Bronchial epithelial cell (primary cell): Measurements from ENCODE around the gene FAM83C. TPM values are rescaled to one million over a fixed set of nuclear protein-coding genes. Genes with fewer than 3 reads are reported as not detected.
A peak's percentile ranks its signal among the peaks of the same experiment; 100 is the strongest.

Source experiments
- DNase-seq: peaks from one replicate; pipeline ENCODE4 v3.0.0-alpha.2; 2010; ENCODE audit warnings: low read depth
- FAIRE-seq: peaks from 2 replicates; lab custom pipeline; 2011; peaks lifted over from hg19 to GRCh38; lab: Jason Lieb, UNC
- H3K27me3 ChIP-seq: 2 replicates; pipeline ENCODE4 v1.5.1; 2011; ENCODE audit warnings: low read length; ENCODE audit not compliant: control insufficient read depth, insufficient read depth
- H3K36me3 ChIP-seq: 2 replicates; pipeline ENCODE4 v1.5.1; 2011; ENCODE audit warnings: low read length; ENCODE audit not compliant: control insufficient read depth, insufficient read depth
- H3K4me3 ChIP-seq: 2 replicates; pipeline ENCODE4 v1.5.1; 2011; ENCODE audit warnings: mild to moderate bottlenecking, low read depth, low read length, control low read depth
- total RNA-seq: library from RNA; depleted of rRNA; stranded (reverse); fragments of >200 nt; gene quantifications from 2 replicates; pipeline ENCODE4 v1.2.1, GENCODE V29; 2014
- TF ChIP-seq, protein P1 (sequence below): IDR thresholded peaks from 2 replicates; pipeline ENCODE4 v1.5.1; 2011; ENCODE audit warnings: mild to moderate bottlenecking, moderate library complexity, low read length, control low read depth, inconsistent platforms; ENCODE audit not compliant: insufficient read depth, severe bottlenecking

Gene FAM83C
- 0.26 and 0.64 TPM in 2 replicates for total RNA-seq

DNA sequence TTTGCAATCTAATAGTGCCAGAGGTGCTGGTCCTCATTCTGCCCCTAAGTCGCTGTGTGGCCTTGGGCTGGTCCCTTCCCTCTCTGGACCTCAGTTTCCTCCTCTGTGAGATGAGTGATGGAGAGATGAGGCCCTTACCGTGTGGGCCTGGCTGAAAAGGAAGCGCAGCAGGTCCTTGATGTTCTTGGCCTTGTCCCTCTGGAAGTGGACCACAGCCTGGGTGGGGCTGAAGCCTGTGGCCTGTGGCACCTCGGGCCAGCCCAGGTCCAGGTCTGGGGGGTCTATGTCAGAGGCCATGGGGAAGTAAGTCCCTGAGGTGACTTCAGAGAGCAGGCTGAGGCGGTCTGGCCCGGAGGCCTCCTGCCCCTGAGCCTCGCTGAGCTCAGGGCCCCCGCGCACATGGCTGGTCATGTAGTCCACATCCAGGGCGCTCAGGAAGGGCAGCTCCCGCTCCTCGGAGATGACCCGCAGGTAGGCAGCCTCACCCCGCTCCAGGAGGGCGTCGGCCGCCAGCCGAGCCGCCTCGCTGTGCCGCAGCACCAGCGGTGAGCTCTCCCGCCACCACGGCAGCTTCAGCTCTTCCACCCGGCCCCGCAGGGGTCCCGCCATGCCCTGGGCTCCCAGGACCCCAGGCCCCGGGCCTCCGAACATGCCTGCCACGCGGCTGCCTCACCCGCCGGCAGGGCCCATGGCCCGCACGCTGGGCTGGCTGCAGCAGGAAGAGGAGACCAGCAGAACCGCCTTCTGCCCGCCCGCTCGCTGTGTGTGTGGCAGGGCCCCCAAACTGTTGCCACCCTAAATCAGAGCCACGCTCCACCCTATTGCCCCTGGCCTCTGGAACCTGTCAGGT, at the start of gene FAM83C:
TSS of gene FAM83C (minus strand) at position 772 of the 850 bp plus-strand sequence. CDS start at position 651, 121 bp downstream.
- Histone ChIP-seq H3K27me3 (no peaks in the 10 kb centered on the region), H3K4me3 (no peak within 1 kb of the TSS), H3K36me3 (no peaks in the 10 kb centered on the region)
- TF ChIP-seq, protein P1, sequence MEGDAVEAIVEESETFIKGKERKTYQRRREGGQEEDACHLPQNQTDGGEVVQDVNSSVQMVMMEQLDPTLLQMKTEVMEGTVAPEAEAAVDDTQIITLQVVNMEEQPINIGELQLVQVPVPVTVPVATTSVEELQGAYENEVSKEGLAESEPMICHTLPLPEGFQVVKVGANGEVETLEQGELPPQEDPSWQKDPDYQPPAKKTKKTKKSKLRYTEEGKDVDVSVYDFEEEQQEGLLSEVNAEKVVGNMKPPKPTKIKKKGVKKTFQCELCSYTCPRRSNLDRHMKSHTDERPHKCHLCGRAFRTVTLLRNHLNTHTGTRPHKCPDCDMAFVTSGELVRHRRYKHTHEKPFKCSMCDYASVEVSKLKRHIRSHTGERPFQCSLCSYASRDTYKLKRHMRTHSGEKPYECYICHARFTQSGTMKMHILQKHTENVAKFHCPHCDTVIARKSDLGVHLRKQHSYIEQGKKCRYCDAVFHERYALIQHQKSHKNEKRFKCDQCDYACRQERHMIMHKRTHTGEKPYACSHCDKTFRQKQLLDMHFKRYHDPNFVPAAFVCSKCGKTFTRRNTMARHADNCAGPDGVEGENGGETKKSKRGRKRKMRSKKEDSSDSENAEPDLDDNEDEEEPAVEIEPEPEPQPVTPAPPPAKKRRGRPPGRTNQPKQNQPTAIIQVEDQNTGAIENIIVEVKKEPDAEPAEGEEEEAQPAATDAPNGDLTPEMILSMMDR, result no peak
- FAIRE-seq (no peak), DNase-seq (no peak)

DNA sequence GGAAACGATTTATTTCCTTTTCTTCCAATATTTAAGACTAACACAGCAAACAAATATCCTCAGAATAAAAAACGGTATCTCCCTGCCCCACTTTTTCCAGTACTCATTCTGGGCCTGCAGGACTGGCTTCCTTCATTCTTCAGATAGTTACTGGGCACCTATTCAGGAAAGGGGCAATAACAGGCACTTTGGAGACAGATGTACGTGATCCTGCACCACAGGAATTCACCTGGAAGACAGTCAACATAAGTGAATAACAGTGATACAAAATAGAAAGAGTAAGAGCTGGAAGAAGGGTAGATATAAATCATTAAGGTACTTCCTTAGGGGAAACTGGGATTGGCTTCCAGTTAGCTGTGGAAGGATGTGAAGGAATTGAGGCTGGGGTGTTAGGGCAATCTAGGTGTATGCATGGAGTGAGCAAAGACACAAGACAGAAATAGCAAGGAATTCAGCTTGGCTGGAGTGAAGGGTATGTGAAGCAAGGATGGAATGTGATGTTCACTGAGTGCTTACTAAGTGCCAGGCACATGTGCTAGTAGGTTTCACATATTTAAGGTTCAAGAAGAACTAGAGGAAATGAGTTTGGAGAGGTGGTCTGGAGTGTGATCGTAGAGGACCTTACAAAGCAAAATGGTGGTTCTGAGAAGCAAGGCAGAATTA, 49.3 kb upstream of the FAM83C start:
- DNase-seq, result no peak
- Histone ChIP-seq H3K4me3 (no peak overlapping the region), H3K36me3 (no peaks in the 10 kb centered on the region), H3K27me3 (no peaks in the 10 kb centered on the region)
- TF ChIP-seq, protein P1, result no peak
- FAIRE-seq, result no peak

DNA sequence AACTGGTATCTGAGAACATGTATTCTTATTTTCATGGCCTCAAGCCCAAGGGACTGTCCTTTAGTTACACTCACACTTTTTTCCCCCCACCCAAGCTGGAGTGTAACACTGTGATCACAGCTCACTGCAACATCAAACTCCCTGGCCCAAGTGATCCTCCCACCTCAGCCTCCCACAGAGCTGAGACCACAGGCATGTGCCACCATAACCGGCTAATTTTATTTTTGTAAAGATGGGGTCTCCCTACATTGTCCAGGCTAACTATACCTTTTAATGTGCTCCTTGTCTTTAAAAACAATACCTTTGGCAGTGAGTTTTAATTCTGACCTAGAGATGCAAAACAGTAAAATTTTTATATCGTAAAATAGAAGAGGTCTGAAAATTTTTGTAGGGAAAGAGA, 48.2 kb upstream of the FAM83C start:
- H3K36me3 ChIP-seq, result no peaks in the 10 kb centered on the region
- no peak for DNase-seq
- TF ChIP-seq, protein P1, result no peak
- no peak for FAIRE-seq
- H3K27me3 ChIP-seq, result no peaks in the 10 kb centered on the region
- no peak overlapping the region for H3K4me3 ChIP-seq

DNA sequence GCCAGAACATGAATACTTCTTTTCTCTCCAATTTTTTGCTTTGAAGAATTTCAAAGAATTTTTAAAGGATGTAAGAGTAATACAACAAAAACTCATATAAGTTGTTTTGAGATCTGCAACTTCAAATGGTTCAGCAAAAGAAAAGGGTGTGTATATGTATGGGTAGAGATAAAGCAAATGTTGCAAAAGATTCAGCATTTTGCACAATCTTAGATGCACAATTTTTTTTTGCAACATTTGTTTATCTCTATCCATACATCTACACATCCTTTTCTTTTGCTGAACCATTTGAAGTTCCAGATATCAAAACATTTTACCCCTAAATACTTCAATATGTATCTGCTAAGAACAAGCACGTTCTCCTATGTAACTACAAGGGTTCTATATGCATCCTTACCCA, 47.4 kb upstream of the FAM83C start:
- FAIRE-seq, result no peak
- Histone ChIP-seq H3K4me3 (no peak overlapping the region), H3K27me3 (no peaks in the 10 kb centered on the region), H3K36me3 (no peaks in the 10 kb centered on the region)
- TF ChIP-seq, protein P1, result no peak
- DNase-seq, result no peak

DNA sequence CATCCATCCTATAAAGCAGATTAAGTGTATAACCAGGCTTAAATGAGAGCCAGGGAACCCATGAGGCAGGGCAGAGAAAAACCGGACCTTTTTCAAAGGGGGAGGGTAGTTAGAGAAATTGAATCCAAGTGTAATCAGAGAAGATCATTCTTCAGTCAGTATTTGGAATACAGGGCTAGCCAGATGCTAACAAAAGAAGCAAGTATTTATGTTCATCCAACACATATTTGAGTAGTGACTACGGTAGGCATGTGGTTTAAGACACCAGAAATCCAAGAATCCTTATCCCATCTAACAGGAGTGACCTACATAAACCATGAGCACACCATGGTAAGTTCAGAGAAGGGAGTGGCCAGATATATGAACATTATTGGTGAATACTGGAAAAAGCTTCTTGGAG, 46.8 kb upstream of the FAM83C start:
- TF ChIP-seq, protein P1, result no peak
- Histone ChIP-seq H3K27me3 (no peaks in the 10 kb centered on the region), H3K4me3 (no peak overlapping the region), H3K36me3 (no peaks in the 10 kb centered on the region)
- DNase-seq, result peak; percentile 48
- no peak for FAIRE-seq
